Pancreas (tissue), 10 donors: ENCODE data around the gene PLN. TPM values are rescaled to one million over a fixed set of nuclear protein-coding genes. Genes with fewer than 3 reads are reported as not detected.

Source experiments
- ATAC-seq, 4 donors: fragments of 200-7000 bp; cut with Tn5 transposase; one replicate each; pipeline versions ENCODE4 v1.8.0 to v1.9.1; 2020; ENCODE audit warnings: mild to moderate bottlenecking in 4 of 4, moderate library complexity in 4 of 4
- DNase-seq, 6 donors: peaks; one replicate each; pipeline ENCODE4 v3.0.0-alpha.2; 2020
- FAIRE-seq: peaks from 2 replicates; lab custom pipeline; 2012; peaks lifted over from hg19 to GRCh38; lab: Jason Lieb, UNC
- H3K27ac ChIP-seq, 4 donors: fragments of 200-600 bp; sonication (generic); 1 replicate in 3 of 4; 2 replicates in 1 of 4; pipeline versions ENCODE4 v1.5.0 to v1.8.0; 2020
- H3K27me3 ChIP-seq, 4 donors: fragments of 200-600 bp; one replicate each; pipeline ENCODE4 v1.8.0; 2021
- H3K36me3 ChIP-seq, 3 donors: fragments of 200-600 bp; sonication (generic) in 1 of 3; one replicate each; pipeline versions ENCODE4 v1.5.0 to v1.8.0; 2020 to 2021
- H3K4me1 ChIP-seq, 3 donors: fragments of 200-600 bp; one replicate each; pipeline ENCODE4 v1.8.0; 2021
- H3K4me3 ChIP-seq, 4 donors: fragments of 200-600 bp; sonication (generic) in 2 of 4; one replicate each; pipeline versions ENCODE4 v1.5.0 to v1.8.0; 2020 to 2021
- H3K9me3 ChIP-seq, 4 donors: fragments of 200-600 bp; one replicate each; pipeline ENCODE4 v1.8.0; 2021
- CTCF ChIP-seq, 4 donors: fragments of 200-600 bp; sonication (generic) in 3 of 4; IDR thresholded peaks; one replicate each; pipeline versions ENCODE4 v1.5.0 to v1.8.0; 2021; ENCODE audit warnings: antibody characterized with exemption in 4 of 4
- WGBS, 2 donors: extraction: QIAGEN DNeasy Blood & Tissue Kit; methylation state at CpG; one replicate each; pipeline ENCODE4 v1.1.7; 2013; 5-methylcytosine and 5-hydroxymethylcytosine counted together
- intact Hi-C, 3 donors: fragments of 100-400 bp; cut with DNase I; formaldehyde crosslinking; loops; one replicate each; pipeline versions ENCODE4 v1.11.1 to v1.14.2; 2022
- polyA plus RNA-seq, 2 donors: library from polyadenylated mRNA; stranded (reverse); fragments of 200-250 nt; gene quantifications; one replicate each; pipeline ENCODE4 v1.2.3, GENCODE V29; 2013
- total RNA-seq, 6 donors: library from RNA; stranded (reverse); fragmentation: NEBNext Ultra II Directional in 4 of 6; extraction: Animal tissue kit (Norgen Biotek cat#: 25700) in 4 of 6; gene quantifications; one replicate each; pipeline versions ENCODE4 v1.2.1 to v1.2.4, GENCODE V29; 2021 to 2023
- donor health status: healthy with polysubstance abuse.
- donor health status: DM: no; HTN: no; CAD: no; lungs with moderate emphysema.
- donor health status: DM: no; HTN: no; CAD: no.
- donor health status: control.
- donor health status: control.
- donor health status: Bipolar disorder and iron deficiency.
- donor health status: DM: yes; HTN: yes; CAD: no.
- donor health status: DM: no; HTN: no; CAD: no.
- donor health status: DM: no; HTN: no; CAD: no.
- donor health status: DM: yes; HTN: yes; CAD: no.

The PLN gene
- total and polyA plus RNA-seq, 8 donors, result 0.09 to 2.8 (median 0.79) TPM

- Histone ChIP-seq H3K4me3 (no peak overlapping the region), H3K9me3 (no peaks in the 10 kb centered on the region), H3K4me1 (peaks cover 4 to 9% (median 9%) of the 10 kb centered on the region in 3 donors), H3K36me3 (no peaks in the 10 kb centered on the region), H3K27me3 (no peaks in the 10 kb centered on the region), H3K27ac (no peak overlapping the region)
- TF ChIP-seq CTCF (IDR thresholded peaks at IDR 0.05), result no peak
- intact Hi-C loops, result no loop called here
- FAIRE-seq (no peak), DNase-seq (no peak), ATAC-seq (no peak)
- WGBS, 2 donors, result 98% methylated on average over 2 of the region's 2 CpGs
Measured at GRCh38 chr6:118530942-118531341, 17.2 kb upstream of the PLN start.

- Histone ChIP-seq H3K9me3 (no peaks in the 10 kb centered on the region), H3K4me1 (no peaks in the 10 kb centered on the region), H3K27me3 (no peaks in the 10 kb centered on the region), H3K27ac (no peak overlapping the region), H3K36me3 (no peaks in the 10 kb centered on the region), H3K4me3 (no peak overlapping the region)
- WGBS, 2 donors, result 91 to 99% methylated on average over 6 of the region's 6 CpGs
- no peak for FAIRE-seq
- no peak for TF ChIP-seq CTCF (IDR thresholded peaks at IDR 0.05)
- intact Hi-C loops, result no loop called here
- no peak for DNase-seq
- no peak for ATAC-seq
Measured at GRCh38 chr6:118535176-118535844, 12.8 kb upstream of the PLN start.

- H3K4me3 ChIP-seq, result no peak overlapping the region
- H3K4me1 ChIP-seq, result no peaks in the 10 kb centered on the region
- 84 to 93% methylated on average over 2 of the region's 2 CpGs for WGBS, 2 donors
- TF ChIP-seq CTCF (IDR thresholded peaks at IDR 0.05), result no peak
- no peaks in the 10 kb centered on the region for H3K27me3 ChIP-seq
- H3K9me3 ChIP-seq, result no peaks in the 10 kb centered on the region
- no peaks in the 10 kb centered on the region for H3K36me3 ChIP-seq
- ATAC-seq (no peak), DNase-seq (no peak), FAIRE-seq (no peak)
- no peak overlapping the region for H3K27ac ChIP-seq
- intact Hi-C loops, result no loop called here
Measured at GRCh38 chr6:118536478-118536877, 11.6 kb upstream of the PLN start.

GRCh38 chr6:118537574-118537973, 10.5 kb upstream of the PLN start:
- no peaks in the 10 kb centered on the region for H3K4me1 ChIP-seq
- no peaks in the 10 kb centered on the region for H3K27me3 ChIP-seq
- H3K36me3 ChIP-seq, result no peaks in the 10 kb centered on the region
- no peak for FAIRE-seq
- WGBS, 2 donors, result 61 to 64% methylated on average over 2 of the region's 2 CpGs
- H3K27ac ChIP-seq, result no peak overlapping the region
- no peak overlapping the region for H3K4me3 ChIP-seq
- H3K9me3 ChIP-seq, result no peaks in the 10 kb centered on the region
- no peak for TF ChIP-seq CTCF (IDR thresholded peaks at IDR 0.05)
- intact Hi-C loops, result no loop called here
- no peak for ATAC-seq
- DNase-seq, result no peak

GRCh38 chr6:118542184-118542952, 5.7 kb upstream of the PLN start:
- peaks cover 0 to 10% (median 0%) of the 10 kb centered on the region in 3 donors for H3K4me1 ChIP-seq
- no peak for DNase-seq
- no peak overlapping the region for H3K4me3 ChIP-seq
- no peak for FAIRE-seq
- H3K36me3 ChIP-seq, result no peaks in the 10 kb centered on the region
- intact Hi-C loops, result no loop called here
- no peak for ATAC-seq
- WGBS, 2 donors, result 97 to 99% methylated on average over 3 of the region's 3 CpGs
- no peaks in the 10 kb centered on the region for H3K9me3 ChIP-seq
- H3K27ac ChIP-seq, result no peak overlapping the region
- TF ChIP-seq CTCF (IDR thresholded peaks at IDR 0.05), result no peak
- no peaks in the 10 kb centered on the region for H3K27me3 ChIP-seq
